ENCODE results near the gene MMP25.

MMP25 gene

DNA sequence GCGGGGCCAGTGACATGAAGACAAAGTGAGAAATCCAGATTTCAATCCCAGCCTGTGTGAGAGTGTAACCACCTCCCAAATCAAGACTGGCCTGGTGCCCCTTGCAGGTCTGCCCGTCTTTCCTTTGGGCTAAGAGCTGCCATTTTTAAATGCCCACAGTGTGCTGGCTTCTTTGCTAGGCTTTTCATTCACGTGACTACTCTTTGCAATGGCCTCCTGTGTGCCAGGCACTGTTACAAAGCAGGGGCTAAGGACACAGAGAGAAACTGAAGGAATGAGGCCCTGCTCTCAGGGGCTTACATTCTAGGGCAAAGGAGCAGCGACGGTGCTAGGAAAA is 53.0 kb downstream of the MMP25 start:
- Histone ChIP-seq H3K9me3 (ENCODE audit: control insufficient read depth in 5 of 5, low read length in 5 of 5) (no peaks in the 10 kb centered on the region), H3K27me3 (ENCODE audit: control insufficient read depth in 5 of 5, insufficient read depth in 4 of 5, low read length in 5 of 5) (no peaks in the 10 kb centered on the region), H3K9ac (ENCODE audit: low read length in 5 of 5) (no peak overlapping the region), H3K36me3 (ENCODE audit: control insufficient read depth in 5 of 5, insufficient read depth in 5 of 5, low read length in 5 of 5) (no peaks in the 10 kb centered on the region), H3K4me3 (ENCODE audit: low read depth in 1 of 5, low read length in 5 of 5) (peak overlapping the region in 2 of 5 donors; percentile 33 to 53), H3K4me1 (ENCODE audit: control insufficient read depth in 5 of 5, insufficient read depth in 5 of 5, low read length in 5 of 5) (peaks cover 4 to 40% (median 23%) of the 10 kb centered on the region in 5 donors), H3K27ac (ENCODE audit: low read depth, low read length) (no peak overlapping the region)

DNA sequence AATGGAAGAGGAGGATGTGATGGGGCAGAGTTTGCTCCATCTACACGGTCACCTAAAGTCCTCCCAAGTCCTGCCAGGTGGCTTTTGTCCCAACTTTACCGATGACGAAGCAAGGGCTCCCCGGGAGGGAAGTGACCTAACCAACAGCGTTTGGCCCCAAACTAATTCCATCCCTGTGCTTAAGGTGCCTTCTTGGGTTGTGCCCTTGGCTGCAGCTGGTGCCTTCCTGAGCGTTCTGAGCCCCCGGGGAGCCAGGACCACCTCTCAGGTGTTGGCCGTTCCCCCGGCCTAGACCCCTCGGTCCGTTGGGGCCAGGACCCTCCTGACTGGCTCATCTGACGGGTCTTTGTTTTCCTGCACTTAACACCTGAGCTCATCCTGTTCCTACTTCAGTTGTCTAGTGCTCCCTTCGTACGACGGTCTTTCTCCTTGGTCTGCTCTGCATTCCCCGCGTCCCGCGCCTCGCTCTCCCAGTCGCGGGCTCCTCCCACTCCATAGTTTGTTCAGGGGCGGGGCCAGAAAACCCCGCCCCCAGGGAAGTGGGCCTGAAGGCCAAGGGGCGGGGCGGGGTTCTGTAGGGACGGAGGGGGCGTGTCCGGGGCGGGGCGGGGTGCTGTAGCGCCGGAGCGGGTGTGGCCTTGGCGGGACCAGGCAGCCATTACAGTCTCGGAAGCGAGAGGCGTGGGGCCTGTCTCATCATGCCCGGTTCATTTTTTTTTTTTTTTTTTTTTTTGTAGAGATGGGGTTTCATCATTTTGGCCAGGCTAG is 53.6 kb downstream of the MMP25 start:
- Histone ChIP-seq H3K27ac (ENCODE audit: low read depth, low read length) (no peak overlapping the region), H3K9ac (ENCODE audit: low read length in 5 of 5) (peak overlapping the region in 1 of 5 donors; percentile 26), H3K4me3 (ENCODE audit: low read depth in 1 of 5, low read length in 5 of 5) (peak overlapping the region; percentile 8 to 53 (median 33)), H3K36me3 (ENCODE audit: control insufficient read depth in 5 of 5, insufficient read depth in 5 of 5, low read length in 5 of 5) (no peaks in the 10 kb centered on the region), H3K9me3 (ENCODE audit: control insufficient read depth in 5 of 5, low read length in 5 of 5) (no peaks in the 10 kb centered on the region), H3K4me1 (ENCODE audit: control insufficient read depth in 5 of 5, insufficient read depth in 5 of 5, low read length in 5 of 5) (peaks cover 4 to 40% (median 23%) of the 10 kb centered on the region in 5 donors), H3K27me3 (ENCODE audit: control insufficient read depth in 5 of 5, insufficient read depth in 4 of 5, low read length in 5 of 5) (no peaks in the 10 kb centered on the region)

DNA sequence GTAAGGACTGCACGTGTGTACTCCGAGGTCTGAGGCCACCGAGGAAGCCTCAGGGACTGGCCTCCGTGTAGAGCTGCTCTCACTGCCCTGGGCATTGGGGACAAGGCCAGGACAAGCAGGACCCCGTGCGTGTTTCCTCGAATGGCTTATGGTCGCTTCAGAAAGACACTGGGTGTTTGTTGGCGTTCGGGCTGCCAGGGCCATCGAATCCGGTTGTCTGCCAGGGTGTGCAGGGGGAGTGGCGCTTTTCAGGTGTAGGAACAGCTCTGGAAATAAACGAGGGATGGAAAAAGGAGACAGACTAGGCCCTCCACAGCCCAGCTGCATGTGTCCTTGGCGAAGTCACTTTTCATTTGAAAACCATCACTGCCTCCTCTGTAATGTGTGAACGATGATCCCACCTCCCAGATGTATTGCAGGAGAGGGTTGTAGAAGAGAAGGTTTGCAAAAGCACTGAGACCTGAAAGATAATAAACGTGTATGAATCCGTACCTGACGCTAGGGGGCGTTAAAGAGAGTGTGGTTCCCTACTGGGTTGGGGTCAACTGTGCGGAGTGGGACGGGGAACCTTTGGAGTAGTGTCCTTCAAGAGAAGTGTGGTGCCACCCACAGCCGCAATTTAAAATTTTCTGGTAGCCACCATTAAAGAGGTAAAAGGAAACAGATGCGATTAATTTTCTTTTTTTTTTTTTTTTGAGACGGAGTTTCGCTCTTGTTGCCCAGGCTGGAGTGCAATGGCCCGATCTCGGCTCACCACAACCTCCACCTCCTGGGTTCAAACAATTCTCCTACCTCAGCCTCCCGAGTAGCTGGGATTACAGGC is 54.9 kb downstream of the MMP25 start:
- H3K9ac ChIP-seq (ENCODE audit: low read length in 5 of 5), result no peak overlapping the region
- peak overlapping the region in 4 of 5 donors; percentile 2 to 51 (median 28) for H3K4me3 ChIP-seq (ENCODE audit: low read depth in 1 of 5, low read length in 5 of 5)
- no peaks in the 10 kb centered on the region for H3K27me3 ChIP-seq (ENCODE audit: control insufficient read depth in 5 of 5, insufficient read depth in 4 of 5, low read length in 5 of 5)
- H3K36me3 ChIP-seq (ENCODE audit: control insufficient read depth in 5 of 5, insufficient read depth in 5 of 5, low read length in 5 of 5), result no peaks in the 10 kb centered on the region
- peaks cover 4 to 42% (median 27%) of the 10 kb centered on the region in 5 donors for H3K4me1 ChIP-seq (ENCODE audit: control insufficient read depth in 5 of 5, insufficient read depth in 5 of 5, low read length in 5 of 5)
- peak overlapping the region; percentile 55 for H3K27ac ChIP-seq (ENCODE audit: low read depth, low read length)
- H3K9me3 ChIP-seq (ENCODE audit: control insufficient read depth in 5 of 5, low read length in 5 of 5), result no peaks in the 10 kb centered on the region

DNA sequence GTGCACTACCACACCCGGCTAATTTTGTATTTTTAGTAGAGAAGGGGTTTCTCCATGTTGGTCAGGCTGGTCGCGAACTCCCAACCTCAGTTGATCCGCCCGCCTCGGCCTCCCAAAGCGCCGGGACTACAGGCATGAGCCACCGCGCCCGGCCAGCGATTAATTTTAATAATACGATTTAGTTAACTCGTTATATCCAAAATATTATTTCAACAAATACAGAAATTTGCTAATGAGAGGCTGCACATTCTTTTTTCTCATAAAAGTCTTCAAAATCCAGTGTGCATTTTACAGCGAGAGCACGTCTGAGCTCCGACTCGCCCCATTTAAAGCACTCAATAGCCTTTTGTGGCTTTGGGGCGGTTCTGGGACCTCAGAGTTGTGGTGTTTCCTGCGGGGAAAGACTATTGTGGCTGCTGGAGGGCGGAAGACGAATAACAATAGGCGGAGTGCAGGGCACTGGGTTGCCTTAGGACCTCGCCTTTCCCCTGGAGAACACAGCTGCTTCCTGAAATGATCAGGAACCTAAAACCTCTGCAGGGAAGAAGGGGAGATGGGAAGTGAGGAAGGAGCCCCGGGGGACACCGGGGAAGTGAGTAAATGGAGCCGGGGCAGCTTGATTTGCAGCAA is 55.6 kb downstream of the MMP25 start:
- Histone ChIP-seq H3K27me3 (ENCODE audit: control insufficient read depth in 5 of 5, insufficient read depth in 4 of 5, low read length in 5 of 5) (no peaks in the 10 kb centered on the region), H3K9me3 (ENCODE audit: control insufficient read depth in 5 of 5, low read length in 5 of 5) (no peaks in the 10 kb centered on the region), H3K4me3 (ENCODE audit: low read depth in 1 of 5, low read length in 5 of 5) (peak overlapping the region in 3 of 5 donors; percentile 6 to 44 (median 11)), H3K27ac (ENCODE audit: low read depth, low read length) (peak overlapping the region; percentile 55), H3K4me1 (ENCODE audit: control insufficient read depth in 5 of 5, insufficient read depth in 5 of 5, low read length in 5 of 5) (peaks cover 4 to 46% (median 32%) of the 10 kb centered on the region in 5 donors), H3K9ac (ENCODE audit: low read length in 5 of 5) (peak overlapping the region in 1 of 5 donors; percentile 52), H3K36me3 (ENCODE audit: control insufficient read depth in 5 of 5, insufficient read depth in 5 of 5, low read length in 5 of 5) (no peaks in the 10 kb centered on the region)

DNA sequence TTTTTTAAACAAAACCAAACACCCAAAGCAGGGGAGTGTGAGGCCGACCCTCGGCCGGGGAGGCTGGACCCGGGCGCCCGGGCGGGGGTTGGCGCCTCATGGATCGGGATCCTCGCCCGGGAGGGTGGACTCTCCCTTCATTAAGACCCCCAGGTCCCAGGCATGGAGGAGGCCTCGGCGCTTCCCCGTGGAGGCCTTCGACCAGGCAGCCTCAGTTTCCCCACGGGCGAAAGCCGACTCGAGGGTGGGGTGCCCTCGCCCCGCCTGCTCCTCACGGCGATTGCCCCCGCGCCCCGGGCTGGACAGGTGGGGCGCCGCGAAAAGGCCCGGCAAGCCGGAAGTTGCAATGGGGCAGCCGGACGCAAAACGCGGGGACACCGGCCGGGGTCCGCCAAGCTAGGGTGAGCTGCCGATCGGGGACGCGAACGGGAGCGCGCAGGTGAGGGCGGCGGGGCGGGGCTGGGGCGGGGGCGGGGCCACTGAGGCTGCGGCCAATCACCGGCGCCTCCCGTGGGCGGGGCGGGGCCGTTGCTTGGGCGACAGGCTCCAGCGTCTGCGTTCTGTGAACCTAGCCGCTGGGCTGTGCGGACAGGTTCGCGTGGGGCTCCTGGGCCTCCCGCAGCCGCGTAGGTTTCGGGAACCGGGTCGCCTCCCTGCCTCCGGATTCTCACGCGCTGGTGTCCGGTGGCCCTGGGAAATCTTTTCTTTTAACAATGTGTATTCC is 60.0 kb downstream of the MMP25 start:
- H3K36me3 ChIP-seq (ENCODE audit: control insufficient read depth in 5 of 5, insufficient read depth in 5 of 5, low read length in 5 of 5), result no peaks in the 10 kb centered on the region
- H3K4me1 ChIP-seq (ENCODE audit: control insufficient read depth in 5 of 5, insufficient read depth in 5 of 5, low read length in 5 of 5), result peaks cover 0 to 32% (median 20%) of the 10 kb centered on the region in 5 donors
- H3K4me3 ChIP-seq (ENCODE audit: low read depth in 1 of 5, low read length in 5 of 5), result peak overlapping the region in 4 of 5 donors; percentile 64 to 72 (median 67)
- peak overlapping the region; percentile 72 for H3K27ac ChIP-seq (ENCODE audit: low read depth, low read length)
- H3K9ac ChIP-seq (ENCODE audit: low read length in 5 of 5), result peak overlapping the region in 4 of 5 donors; percentile 64 to 85 (median 72)
- no peaks in the 10 kb centered on the region for H3K27me3 ChIP-seq (ENCODE audit: control insufficient read depth in 5 of 5, insufficient read depth in 4 of 5, low read length in 5 of 5)
- no peaks in the 10 kb centered on the region for H3K9me3 ChIP-seq (ENCODE audit: control insufficient read depth in 5 of 5, low read length in 5 of 5)

Data from subcutaneous abdominal adipose tissue (tissue), 5 donors.